NCI-H524 (cell line): ENCODE results near the gene KLF16.

ENCODE experiments used
- DNase-seq, 2 experiments: peaks; one replicate each; lab custom pipeline; 2025; lab: John Stamatoyannopoulos, UW

The KLF16 gene

GRCh38 chr19:1841209-1841924 lies 22.0 kb downstream of the KLF16 start:
- DNase-seq: no peak

- DNase-seq: no peak
Observed at GRCh38 chr19:1840541-1841115, 22.8 kb downstream of the KLF16 start.

- no peak for DNase-seq
Observed at GRCh38 chr19:1839658-1840540, 23.5 kb downstream of the KLF16 start.

GRCh38 chr19:1837625-1838105 lies 25.7 kb downstream of the KLF16 start:
- DNase-seq: no peak

- DNase-seq: no peak
Observed at GRCh38 chr19:1837222-1837565, 26.2 kb downstream of the KLF16 start.

- no peak for DNase-seq
Observed at GRCh38 chr19:1836458-1837221, 26.7 kb downstream of the KLF16 start.

- no peak for DNase-seq
Observed at GRCh38 chr19:1833540-1833939, 29.8 kb downstream of the KLF16 start.

GRCh38 chr19:1832046-1832663 lies 31.2 kb downstream of the KLF16 start:
- no peak for DNase-seq

GRCh38 chr19:1830978-1831377 lies 32.4 kb downstream of the KLF16 start:
- no peak for DNase-seq

GRCh38 chr19:1830568-1830967 lies 32.8 kb downstream of the KLF16 start:
- no peak for DNase-seq

GRCh38 chr19:1829958-1830357 lies 33.4 kb downstream of the KLF16 start:
- DNase-seq: no peak

GRCh38 chr19:1828279-1829238 lies 34.8 kb downstream of the KLF16 start:
- DNase-seq: no peak

GRCh38 chr19:1827566-1828278 lies 35.7 kb downstream of the KLF16 start:
- DNase-seq: no peak

- peak in 1 of 2 experiments; percentile 22 for DNase-seq
Observed at GRCh38 chr19:1826557-1827521, 36.5 kb downstream of the KLF16 start.

- DNase-seq: peak; percentile 40 to 72
Observed at GRCh38 chr19:1825909-1826556, 37.3 kb downstream of the KLF16 start.

- DNase-seq: no peak
Observed at GRCh38 chr19:1824252-1824622, 39.1 kb downstream of the KLF16 start.

GRCh38 chr19:1823539-1824251 lies 39.7 kb downstream of the KLF16 start:
- DNase-seq: no peak
